PC-3 (cell line): ENCODE results near the gene C16orf74. TPM values are rescaled to one million over a fixed set of nuclear protein-coding genes. Genes with fewer than 3 reads are reported as not detected.

ENCODE experiments used
- ATAC-seq: fragments of 200-7000 bp; cut with Tn5 transposase; 2 replicates; pipeline ENCODE4 v1.9.1; 2020; ENCODE audit warnings: mild to moderate bottlenecking, moderate library complexity
- BruUV-seq: library from RNA; stranded (reverse); fragments of 400-500 nt; replicated peaks from 2 replicates; lab custom pipeline; 2021; lab: Mats Ljungman, UMichigan
- CTCF ChIA-PET: fragments of 300-600 bp; sonication (Branson Sonifier 250); formaldehyde crosslinking; loops from one replicate; lab custom pipeline; 2022; ENCODE audit warnings: antibody characterized with exemption; lab: Charles Lee
- POLR2A ChIA-PET: fragments of 300-600 bp; sonication (Branson Sonifier 250); formaldehyde crosslinking; loops from one replicate; lab custom pipeline; 2022; ENCODE audit warnings: antibody characterized with exemption; ENCODE audit not compliant: unreplicated experiment; lab: Charles Lee
- DNase-seq: peaks from one replicate; pipeline ENCODE4 v3.0.0-alpha.2; 2015
- H2AFZ ChIP-seq: fragments of 300-600 bp; sonication (generic); 2 replicates; pipeline ENCODE4 v1.6.0; 2016; ENCODE audit warnings: antibody characterized with exemption, low read length
- H3F3A ChIP-seq: fragments of 300-600 bp; sonication (generic); one replicate; pipeline ENCODE4 v1.6.0; 2017; ENCODE audit warnings: antibody characterized with exemption, low read length, control low read depth, mild to moderate bottlenecking; ENCODE audit not compliant: unreplicated experiment
- H3K27ac ChIP-seq: fragments of 300-600 bp; sonication (generic); 2 replicates; pipeline ENCODE4 v1.5.1; 2016; ENCODE audit warnings: mild to moderate bottlenecking, low read length
- H3K27me3 ChIP-seq: fragments of 300-600 bp; sonication (generic); 2 replicates; pipeline ENCODE4 v1.6.1; 2016; ENCODE audit warnings: low read length, mixed read lengths
- H3K36me3 ChIP-seq: fragments of 300-600 bp; sonication (generic); 2 replicates; pipeline ENCODE4 v1.6.1; 2016; ENCODE audit warnings: low read depth, mixed run types, low read length, mixed read lengths
- H3K4me1 ChIP-seq: fragments of 300-600 bp; sonication (generic); 2 replicates; pipeline ENCODE4 v1.5.1; 2016; ENCODE audit warnings: low read length; ENCODE audit not compliant: insufficient read depth
- H3K4me2 ChIP-seq: fragments of 300-600 bp; sonication (generic); 2 replicates; pipeline ENCODE4 v1.6.0; 2016; ENCODE audit warnings: low read length
- H3K4me3 ChIP-seq: fragments of 300-600 bp; sonication (generic); 2 replicates; pipeline ENCODE4 v1.5.1; 2016; ENCODE audit warnings: mild to moderate bottlenecking, low read length, mixed read lengths
- H3K79me2 ChIP-seq: fragments of 300-600 bp; sonication (generic); 2 replicates; pipeline ENCODE4 v1.6.1; 2017; ENCODE audit warnings: low read length, mixed read lengths
- H3K9ac ChIP-seq: fragments of 300-600 bp; sonication (generic); 2 replicates; pipeline ENCODE4 v1.6.0; 2016; ENCODE audit warnings: mild to moderate bottlenecking, low read length
- H3K9me2 ChIP-seq: fragments of 300-600 bp; sonication (generic); replicated peaks from 2 replicates; pipeline ENCODE4 v1.6.1; 2016; ENCODE audit warnings: mixed run types, low read length, mixed read lengths
- H3K9me3 ChIP-seq: fragments of 300-600 bp; sonication (generic); 2 replicates; pipeline ENCODE4 v1.6.1; 2016; ENCODE audit warnings: low read length, mixed read lengths
- H4K20me1 ChIP-seq: fragments of 300-600 bp; sonication (generic); 2 replicates; pipeline ENCODE4 v1.6.1; 2016; ENCODE audit warnings: low read length, mixed read lengths
- CTCF ChIP-seq: fragments of 300-600 bp; sonication (generic); conservative IDR thresholded peaks from 2 replicates; pipeline ENCODE4 v1.5.1; 2017; ENCODE audit warnings: antibody characterized with exemption, low read depth, mild to moderate bottlenecking, low read length
- EZH2 ChIP-seq: fragments of 300-600 bp; sonication (generic); IDR thresholded peaks from one replicate; pipeline ENCODE4 v1.6.1; 2017; ENCODE audit warnings: antibody characterized with exemption, mild to moderate bottlenecking, low read length; ENCODE audit not compliant: unreplicated experiment
- EZH2phosphoT487 ChIP-seq: fragments of 300-600 bp; sonication (generic); IDR thresholded peaks from 2 replicates; pipeline ENCODE4 v1.6.1; 2018; ENCODE audit warnings: mild to moderate bottlenecking, antibody characterized with exemption, low read length, borderline replicate concordance
- intact Hi-C: fragments of 100-400 bp; cut with micrococcal nuclease; formaldehyde crosslinking; loops from 2 replicates; pipeline ENCODE4 v1.9.0; 2023
- total RNA-seq: library from RNA; depleted of rRNA; stranded (reverse); fragments of >200 nt; gene quantifications from 2 replicates; pipeline ENCODE4 v1.2.3, GENCODE V29; 2014

Gene C16orf74
- total RNA-seq, 1 experiment from 2014 or later, result 71.0 TPM

DNA sequence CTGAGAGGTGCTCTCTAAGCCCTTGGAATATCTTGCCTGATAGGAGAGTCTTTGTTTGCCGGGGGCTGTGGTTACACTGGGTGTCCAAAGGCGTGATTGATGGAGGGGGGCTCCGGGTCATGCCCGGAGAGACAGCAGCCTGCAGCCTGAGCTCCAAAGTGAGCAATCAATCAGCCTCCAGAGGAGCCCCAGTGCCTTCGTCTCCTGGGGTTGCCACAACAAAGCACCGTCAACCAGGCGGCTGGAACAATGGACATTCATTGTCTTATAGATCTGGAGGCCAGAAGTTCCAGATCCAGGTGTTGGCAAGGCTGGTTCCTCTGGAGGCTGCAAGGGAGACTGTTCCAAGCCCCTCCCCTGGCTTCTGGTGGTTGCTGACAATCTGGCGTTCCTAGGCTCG lies 38.1 kb downstream of the C16orf74 start:
- intact Hi-C loops, result no loop called here
- Histone ChIP-seq H3K4me3 (no peak overlapping the region), H3K9me2 (no peaks in the 10 kb centered on the region), H3F3A (no peaks in the 10 kb centered on the region), H3K27me3 (no peaks in the 10 kb centered on the region), H3K4me2 (no peak overlapping the region), H3K9ac (no peak overlapping the region), H3K9me3 (no peaks in the 10 kb centered on the region), H3K4me1 (no peaks in the 10 kb centered on the region), H4K20me1 (no peaks in the 10 kb centered on the region), H2AFZ (no peak overlapping the region), H3K36me3 (peaks cover 14% of the 10 kb centered on the region; the same call in 1 of the 2 replicates), H3K27ac (no peak overlapping the region), H3K79me2 (no peaks in the 10 kb centered on the region)
- TF ChIP-seq EZH2phosphoT487, result no peak
- no TSS peak for BruUV-seq
- CTCF ChIA-PET, result no interaction called here
- ATAC-seq, result no peak
- DNase-seq, result no peak
- POLR2A ChIA-PET, result no interaction called here

DNA sequence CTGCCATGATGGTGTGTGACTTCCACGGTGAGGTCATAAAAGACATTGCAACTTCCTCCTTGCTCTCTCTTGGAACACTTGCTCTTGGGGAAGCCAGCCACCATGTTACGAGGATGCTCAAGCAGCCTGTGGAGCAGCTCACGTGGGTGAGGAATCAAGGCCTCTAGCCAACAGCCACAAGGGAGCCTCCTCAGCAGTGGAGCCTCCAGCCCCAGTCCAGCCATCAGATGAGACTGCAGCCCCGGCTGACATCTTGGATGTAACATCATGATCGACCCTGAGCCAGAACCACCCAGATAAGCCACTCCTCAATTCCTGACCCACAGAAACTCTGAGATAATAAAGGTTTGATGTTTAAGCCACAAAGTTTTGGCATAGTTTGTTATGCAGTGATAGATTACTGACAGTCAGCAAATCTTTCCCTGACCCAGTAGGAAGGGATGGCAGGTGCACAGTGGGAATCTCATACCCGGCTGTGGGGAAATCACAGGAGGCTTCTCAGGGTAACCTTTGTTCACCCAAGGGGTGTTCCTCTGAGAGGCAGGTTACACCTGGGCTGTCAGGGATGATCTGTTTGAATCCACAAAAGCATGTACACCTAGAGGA lies 38.8 kb downstream of the C16orf74 start:
- Histone ChIP-seq H3K36me3 (peaks cover 14% of the 10 kb centered on the region; the same call in 1 of the 2 replicates), H3K79me2 (no peaks in the 10 kb centered on the region)
- intact Hi-C loops, result no loop called here

GRCh38 chr16:85710732-85711131 lies 40.2 kb downstream of the C16orf74 start:
- peaks cover 14% of the 10 kb centered on the region; the same call in 1 of the 2 replicates for H3K36me3 ChIP-seq
- no peaks in the 10 kb centered on the region for H3K9me3 ChIP-seq
- H3K9ac ChIP-seq, result no peak overlapping the region
- TF ChIP-seq EZH2phosphoT487 (no peak), EZH2 (no peak), CTCF (no peak)
- no peaks in the 10 kb centered on the region for H3K9me2 ChIP-seq
- no peak overlapping the region for H2AFZ ChIP-seq
- H3F3A ChIP-seq, result no peaks in the 10 kb centered on the region
- DNase-seq (no peak), ATAC-seq (no peak)
- ChIA-PET CTCF (no interaction called here), POLR2A (no interaction called here)
- no peak overlapping the region for H3K4me3 ChIP-seq
- H3K79me2 ChIP-seq, result no peaks in the 10 kb centered on the region
- intact Hi-C loops, result no loop called here
- no peaks in the 10 kb centered on the region for H4K20me1 ChIP-seq
- H3K4me2 ChIP-seq, result no peak overlapping the region
- H3K4me1 ChIP-seq, result no peaks in the 10 kb centered on the region
- BruUV-seq, result no TSS peak
- H3K27ac ChIP-seq, result no peak overlapping the region
- no peaks in the 10 kb centered on the region for H3K27me3 ChIP-seq

More for the DNA sequence above, 38.8 kb downstream of the C16orf74 start:
- H3K4me2 ChIP-seq, result no peak overlapping the region
- H3K4me3 ChIP-seq, result no peak overlapping the region
- no peaks in the 10 kb centered on the region for H3K9me2 ChIP-seq
- H3F3A ChIP-seq, result no peaks in the 10 kb centered on the region
- TF ChIP-seq EZH2phosphoT487, result no peak
- no peak overlapping the region for H2AFZ ChIP-seq
- H3K27me3 ChIP-seq, result no peaks in the 10 kb centered on the region
- H3K27ac ChIP-seq, result no peak overlapping the region
- H3K4me1 ChIP-seq, result no peaks in the 10 kb centered on the region
- ChIA-PET CTCF (no interaction called here), POLR2A (no interaction called here)
- no peak overlapping the region for H3K9ac ChIP-seq
- DNase-seq (no peak), ATAC-seq (no peak)
- no peaks in the 10 kb centered on the region for H4K20me1 ChIP-seq
- BruUV-seq, result no TSS peak
- H3K9me3 ChIP-seq, result no peaks in the 10 kb centered on the region
